ENCODE measurements around the gene NAV3.

The NAV3 gene

DNA sequence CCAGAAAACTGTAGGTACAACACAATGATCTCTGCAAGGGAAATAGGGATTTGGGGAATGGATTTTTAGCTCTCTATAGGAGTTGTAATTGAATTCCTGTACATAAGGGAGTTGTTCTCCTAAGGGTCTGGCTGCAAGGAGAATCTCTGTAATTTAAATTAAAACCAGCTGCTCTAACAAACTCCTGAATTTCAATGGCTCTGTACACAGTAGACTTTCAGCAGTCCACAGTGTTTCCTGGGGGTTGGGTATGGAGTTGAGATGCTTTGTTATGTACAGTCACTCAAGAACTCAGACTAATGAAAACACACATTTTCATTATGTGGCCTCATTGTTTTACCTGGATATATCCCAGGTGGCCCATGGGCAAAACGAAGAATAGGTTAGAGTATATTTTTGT is 93.2 kb downstream of the NAV3 start:
- ChIA-PET POLR2A (no interaction called here), CTCF (no interaction called here)
- no peak for DNase-seq (ENCODE audit: extremely low spot score)
- TF ChIP-seq L3MBTL2 (conservative IDR thresholded peaks at IDR 0.05): no peak
- TF ChIP-seq ZNF384 (IDR thresholded peaks at IDR 0.05): no peak
- TF ChIP-seq FOXK2 (IDR thresholded peaks at IDR 0.05): no peak
- no peak for TF ChIP-seq LEF1 (IDR thresholded peaks at IDR 0.05; ENCODE audit: borderline replicate concordance)

GRCh38 chr12:77924703-77925102 is 94.0 kb downstream of the NAV3 start:
- no peak for DNase-seq (ENCODE audit: extremely low spot score)
- CTCF ChIA-PET: interaction anchor here (0.6 to 1.8 kb wide), 6 partner anchors 9 to 684 kb away, joined by 3 to 9 read pairs (median 4); no protein-coding TSS in a partner anchor
- POLR2A ChIA-PET: no interaction called here
- TF ChIP-seq SUZ12 (IDR thresholded peaks at IDR 0.05): no peak
- TF ChIP-seq TARDBP (IDR thresholded peaks at IDR 0.05): no peak
- TF ChIP-seq HDGF (IDR thresholded peaks at IDR 0.05; ENCODE audit: borderline replicate concordance): no peak
- no peak for TF ChIP-seq BHLHE40 (IDR thresholded peaks at IDR 0.05; ENCODE audit: borderline replicate concordance)
- TF ChIP-seq PKNOX1 (IDR thresholded peaks at IDR 0.05): no peak
- TF ChIP-seq SP1 (IDR thresholded peaks at IDR 0.05): no peak

DNA sequence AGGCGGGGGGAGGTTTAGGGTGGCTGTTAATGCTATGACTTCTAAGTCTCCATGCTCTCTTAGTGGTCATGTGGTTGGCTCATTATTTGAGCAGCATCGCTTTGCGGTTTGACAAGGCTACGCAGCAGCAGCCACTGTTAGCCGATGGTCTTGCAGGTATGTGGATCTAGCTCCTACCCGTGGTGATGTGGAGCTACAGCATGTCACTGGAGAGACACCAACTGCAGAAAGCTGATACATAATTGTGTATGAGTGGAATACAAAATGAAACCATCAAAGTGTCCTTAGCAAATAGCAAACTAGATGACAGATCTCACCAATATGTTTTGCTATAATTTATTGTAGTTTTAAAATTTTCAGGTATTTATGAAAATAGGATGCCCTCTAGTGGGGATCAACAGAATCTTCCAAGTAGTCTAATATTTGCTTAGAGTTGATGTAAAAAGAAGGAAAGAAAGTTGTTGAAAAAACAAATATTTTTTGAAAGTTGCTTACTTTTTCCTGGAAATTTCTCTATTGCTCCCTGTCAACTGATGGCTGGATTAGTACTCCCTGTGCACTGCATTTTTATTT is 94.9 kb downstream of the NAV3 start:
- CTCF ChIA-PET: interaction anchor here (0.6 to 1.8 kb wide), 10 partner anchors 10 to 685 kb away, joined by 3 to 9 read pairs (median 4); no protein-coding TSS in a partner anchor

DNA sequence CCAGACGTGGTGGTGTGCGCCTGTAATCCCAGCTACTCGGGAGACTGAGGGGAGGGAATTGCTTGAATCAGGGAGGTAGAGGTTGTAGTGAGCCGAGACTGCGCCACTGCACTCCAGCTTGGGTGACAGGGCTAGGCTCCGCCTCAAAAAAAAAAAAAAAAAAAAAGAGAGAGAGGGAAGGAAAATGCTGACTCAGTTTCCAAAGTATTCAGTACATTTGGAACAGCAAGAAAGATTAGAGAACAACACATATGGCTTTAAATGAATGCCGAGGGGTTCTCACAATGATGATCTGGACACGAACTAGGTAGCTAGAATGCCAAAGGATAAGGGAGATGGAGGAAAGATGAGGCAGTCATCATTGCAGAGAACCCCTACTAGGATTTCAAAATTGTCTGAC is 97.4 kb downstream of the NAV3 start:
- ChIA-PET POLR2A (no interaction called here), CTCF (interaction anchor here (0.6 kb wide), 2 partner anchors 368 to 614 kb away, joined by 3 to 6 read pairs; no protein-coding TSS in a partner anchor)
- TF ChIP-seq CTBP1 (IDR thresholded peaks at IDR 0.05; ENCODE audit: borderline replicate concordance): no peak
- DNase-seq (ENCODE audit: extremely low spot score): no peak

More for the DNA sequence above, 94.9 kb downstream of the NAV3 start:
- POLR2A ChIA-PET: no interaction called here
- DNase-seq (ENCODE audit: extremely low spot score): peak; percentile 76
- TF ChIP-seq L3MBTL2 (conservative IDR thresholded peaks at IDR 0.05) (peak; percentile 33), FOXK2 (IDR thresholded peaks at IDR 0.05) (no peak), PKNOX1 (IDR thresholded peaks at IDR 0.05) (0 out of 2 replicates have a peak, but pooled peaks have one; percentile 13), HDGF (IDR thresholded peaks at IDR 0.05; ENCODE audit: borderline replicate concordance) (no peak), ZNF384 (IDR thresholded peaks at IDR 0.05) (no peak)

DNA sequence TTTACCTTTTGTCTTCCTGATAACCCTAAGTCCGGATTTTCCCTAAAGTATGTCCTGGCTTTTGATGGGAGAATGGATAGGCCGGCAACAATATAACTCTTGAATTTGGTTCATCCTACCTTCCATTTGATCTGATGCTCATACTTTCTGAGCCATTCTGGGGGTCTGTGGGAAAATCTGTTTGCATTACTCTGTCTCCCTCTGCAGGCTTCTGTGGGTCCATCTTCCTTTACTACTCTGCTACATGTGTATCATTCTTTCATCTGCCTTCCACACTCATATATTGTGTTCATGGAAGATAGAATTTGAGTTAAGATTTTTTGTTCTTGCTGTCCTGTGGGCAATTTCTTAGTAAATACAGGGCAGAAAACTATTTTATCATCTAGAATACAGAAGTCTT is 101.5 kb downstream of the NAV3 start:
- CTCF ChIA-PET: no interaction called here
- TF ChIP-seq LEF1 (IDR thresholded peaks at IDR 0.05; ENCODE audit: borderline replicate concordance) (no peak), SUZ12 (IDR thresholded peaks at IDR 0.05) (no peak), PKNOX1 (IDR thresholded peaks at IDR 0.05) (no peak), FOXA1 (IDR thresholded peaks at IDR 0.05) (no peak)
- no peak for DNase-seq (ENCODE audit: extremely low spot score)
- POLR2A ChIA-PET: no interaction called here

DNA sequence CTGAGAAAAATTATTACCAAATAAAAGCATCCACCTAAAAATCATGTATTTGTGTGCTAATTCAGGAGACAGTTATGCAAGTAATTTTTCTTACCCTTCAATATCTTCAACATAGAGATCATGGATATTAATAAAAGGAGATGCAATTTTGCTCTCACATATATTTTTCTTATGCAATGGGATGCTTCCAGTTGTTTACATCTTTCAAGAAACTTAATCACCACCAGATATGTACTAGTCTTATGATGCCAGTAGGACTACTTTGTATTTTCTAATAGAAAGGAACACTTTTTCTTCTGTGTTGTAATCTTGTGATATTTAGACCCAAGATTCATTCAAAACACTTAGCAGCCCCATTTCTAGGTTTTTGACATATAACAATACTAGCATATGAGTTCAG is 107.6 kb downstream of the NAV3 start:
- POLR2A ChIA-PET: no interaction called here
- no peak for DNase-seq (ENCODE audit: extremely low spot score)
- CTCF ChIA-PET: no interaction called here
- TF ChIP-seq SP1 (IDR thresholded peaks at IDR 0.05): no peak
- no peak for TF ChIP-seq PKNOX1 (IDR thresholded peaks at IDR 0.05)
- no peak for TF ChIP-seq CTBP1 (IDR thresholded peaks at IDR 0.05; ENCODE audit: borderline replicate concordance)
- no peak for TF ChIP-seq FOXM1 (IDR thresholded peaks at IDR 0.05; ENCODE audit: borderline replicate concordance)
- no peak for TF ChIP-seq ZNF384 (IDR thresholded peaks at IDR 0.05)
- no peak for TF ChIP-seq FOXA1 (IDR thresholded peaks at IDR 0.05)
- TF ChIP-seq HDGF (IDR thresholded peaks at IDR 0.05; ENCODE audit: borderline replicate concordance): no peak
- no peak for TF ChIP-seq FOXK2 (IDR thresholded peaks at IDR 0.05)
- TF ChIP-seq ARNT (IDR thresholded peaks at IDR 0.05): no peak
- no peak for TF ChIP-seq NFRKB (IDR thresholded peaks at IDR 0.05)
- TF ChIP-seq BHLHE40 (IDR thresholded peaks at IDR 0.05; ENCODE audit: borderline replicate concordance): no peak
- TF ChIP-seq L3MBTL2 (conservative IDR thresholded peaks at IDR 0.05): no peak
- no peak for TF ChIP-seq LEF1 (IDR thresholded peaks at IDR 0.05; ENCODE audit: borderline replicate concordance)
- TF ChIP-seq ELF4 (IDR thresholded peaks at IDR 0.05): no peak
- no peak for TF ChIP-seq TARDBP (IDR thresholded peaks at IDR 0.05)
- TF ChIP-seq SUZ12 (IDR thresholded peaks at IDR 0.05): no peak

DNA sequence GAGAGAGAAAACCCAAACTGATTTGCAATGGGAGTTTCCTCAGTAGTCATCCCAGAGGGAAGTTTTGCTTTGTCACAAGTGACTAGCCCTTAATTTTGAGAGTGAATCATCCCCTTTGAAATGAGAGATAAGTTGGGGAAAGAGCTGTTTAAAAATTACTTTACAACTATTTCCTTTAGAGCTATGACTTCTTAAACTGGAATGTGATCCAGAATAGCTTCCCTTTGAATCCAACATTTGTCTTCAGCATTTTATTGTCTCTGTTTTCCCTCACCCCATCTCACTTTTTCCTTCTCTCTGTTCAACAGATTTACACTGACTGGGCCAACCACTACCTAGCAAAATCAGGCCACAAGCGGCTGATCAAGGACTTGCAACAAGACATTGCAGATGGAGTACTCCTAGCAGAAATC is 109.3 kb downstream of the NAV3 start:
- CTCF ChIA-PET: no interaction called here
- POLR2A ChIA-PET: no interaction called here
- no peak for DNase-seq (ENCODE audit: extremely low spot score)
- TF ChIP-seq LEF1 (IDR thresholded peaks at IDR 0.05; ENCODE audit: borderline replicate concordance): no peak
- TF ChIP-seq ARNT (IDR thresholded peaks at IDR 0.05): no peak
- TF ChIP-seq ZNF384 (IDR thresholded peaks at IDR 0.05): no peak
- no peak for TF ChIP-seq CTBP1 (IDR thresholded peaks at IDR 0.05; ENCODE audit: borderline replicate concordance)
- no peak for TF ChIP-seq SP1 (IDR thresholded peaks at IDR 0.05)
- TF ChIP-seq SUZ12 (IDR thresholded peaks at IDR 0.05): no peak
- no peak for TF ChIP-seq BHLHE40 (IDR thresholded peaks at IDR 0.05; ENCODE audit: borderline replicate concordance)
- TF ChIP-seq NFRKB (IDR thresholded peaks at IDR 0.05): no peak
- TF ChIP-seq TARDBP (IDR thresholded peaks at IDR 0.05): no peak
- no peak for TF ChIP-seq FOXM1 (IDR thresholded peaks at IDR 0.05; ENCODE audit: borderline replicate concordance)

Measured in HEK293T (cell line).